CD4-positive, alpha-beta T cell treated with Interferon alpha-2 for 1 hour (primary cell): Measurements from ENCODE around the gene RTP2.
A peak's percentile ranks its signal among the peaks of the same experiment; 100 is the strongest.
"Not testable (repeated sequence)": the region's sequence is repeated elsewhere in the genome, so short reads cannot be mapped to it uniquely, and the experiment has no call there.

Experiments used
- DNase-seq, 2 donors: peaks; one replicate each; pipeline ENCODE4 v3.0.0-alpha.2; 2020 to 2022

RTP2 gene

GRCh38 chr3:187709155-187709554 is 6.8 kb upstream of the RTP2 start:
- DNase-seq: no peak

- DNase-seq: no peak
Observed at GRCh38 chr3:187708696-187709095, 6.3 kb upstream of the RTP2 start.

GRCh38 chr3:187706971-187707370 is 4.6 kb upstream of the RTP2 start:
- DNase-seq: no peak

- no peak for DNase-seq
Observed at GRCh38 chr3:187705164-187705563, 2.8 kb upstream of the RTP2 start.

- DNase-seq: no peak
Observed at GRCh38 chr3:187700249-187700648, 2.1 kb downstream of the RTP2 start.

GRCh38 chr3:187698499-187699399 is 3.6 kb downstream of the RTP2 start:
- no peak for DNase-seq

GRCh38 chr3:187696021-187696420 is 6.3 kb downstream of the RTP2 start:
- no peak for DNase-seq

- no peak for DNase-seq
Observed at GRCh38 chr3:187695449-187695848, 6.9 kb downstream of the RTP2 start.

- no peak for DNase-seq
Observed at GRCh38 chr3:187694801-187695200, 7.6 kb downstream of the RTP2 start.

- no peak for DNase-seq
Observed at GRCh38 chr3:187693431-187693830, 8.9 kb downstream of the RTP2 start.

- no peak for DNase-seq
Observed at GRCh38 chr3:187689984-187690383, 12.4 kb downstream of the RTP2 start.

GRCh38 chr3:187686621-187687273 is 15.6 kb downstream of the RTP2 start:
- DNase-seq: no peak

- no peak for DNase-seq
Observed at GRCh38 chr3:187685948-187686347, 16.4 kb downstream of the RTP2 start.

GRCh38 chr3:187684880-187685279 is 17.5 kb downstream of the RTP2 start:
- no peak for DNase-seq

- DNase-seq: no peak
Observed at GRCh38 chr3:187684444-187684843, 17.9 kb downstream of the RTP2 start.

GRCh38 chr3:187681756-187682155 is 20.6 kb downstream of the RTP2 start:
- not testable (repeated sequence) for DNase-seq

GRCh38 chr3:187679638-187680396 is 22.5 kb downstream of the RTP2 start:
- DNase-seq: peak; percentile 51 to 67

- peak in 1 of 2 donors; percentile 26 for DNase-seq
Observed at GRCh38 chr3:187678726-187679268, 23.6 kb downstream of the RTP2 start.

GRCh38 chr3:187677604-187678003 is 24.8 kb downstream of the RTP2 start:
- no peak for DNase-seq

GRCh38 chr3:187673012-187673411 is 29.3 kb downstream of the RTP2 start:
- DNase-seq: no peak

- no peak for DNase-seq
Observed at GRCh38 chr3:187669675-187670504, 32.5 kb downstream of the RTP2 start, which contains the start of gene SST. Gene SST (minus strand): TSS chr3:187670394. CDS start chr3:187670291, 103 bp downstream.

GRCh38 chr3:187667526-187667925 is 34.8 kb downstream of the RTP2 start:
- no peak for DNase-seq
